GM10248 (cell line): ENCODE measurements around the gene SYK.

Source experiments
- CTCF ChIA-PET: fragments of 300-600 bp; sonication (Branson Sonifier 250); formaldehyde crosslinking; extraction: SDS; loops from one replicate; lab custom pipeline; 2021; ENCODE audit warnings: antibody characterized with exemption; lab: Yijun Ruan, JAX
- POLR2A ChIA-PET: fragments of 350-650 bp; sonication (Branson Sonifier 250); formaldehyde crosslinking; extraction: SDS; loops from one replicate; lab custom pipeline; 2020; ENCODE audit warnings: antibody characterized with exemption; lab: Yijun Ruan, JAX
- DNase-seq: peaks from one replicate; pipeline ENCODE4 v3.0.0; 2012; ENCODE audit errors: extremely low spot score
- TF ChIP-seq, protein P1 (sequence below): IDR thresholded peaks from 2 replicates; pipeline ENCODE4 v1.5.1; 2012; ENCODE audit warnings: mild to moderate bottlenecking, low read depth; ENCODE audit errors: extremely low read depth, missing control alignments, control extremely low read depth

Gene SYK

GRCh38 chr9:90896231-90896630 is 94.6 kb downstream of the SYK start:
- POLR2A ChIA-PET: no interaction called here
- no peak for DNase-seq
- TF ChIP-seq, protein P1, sequence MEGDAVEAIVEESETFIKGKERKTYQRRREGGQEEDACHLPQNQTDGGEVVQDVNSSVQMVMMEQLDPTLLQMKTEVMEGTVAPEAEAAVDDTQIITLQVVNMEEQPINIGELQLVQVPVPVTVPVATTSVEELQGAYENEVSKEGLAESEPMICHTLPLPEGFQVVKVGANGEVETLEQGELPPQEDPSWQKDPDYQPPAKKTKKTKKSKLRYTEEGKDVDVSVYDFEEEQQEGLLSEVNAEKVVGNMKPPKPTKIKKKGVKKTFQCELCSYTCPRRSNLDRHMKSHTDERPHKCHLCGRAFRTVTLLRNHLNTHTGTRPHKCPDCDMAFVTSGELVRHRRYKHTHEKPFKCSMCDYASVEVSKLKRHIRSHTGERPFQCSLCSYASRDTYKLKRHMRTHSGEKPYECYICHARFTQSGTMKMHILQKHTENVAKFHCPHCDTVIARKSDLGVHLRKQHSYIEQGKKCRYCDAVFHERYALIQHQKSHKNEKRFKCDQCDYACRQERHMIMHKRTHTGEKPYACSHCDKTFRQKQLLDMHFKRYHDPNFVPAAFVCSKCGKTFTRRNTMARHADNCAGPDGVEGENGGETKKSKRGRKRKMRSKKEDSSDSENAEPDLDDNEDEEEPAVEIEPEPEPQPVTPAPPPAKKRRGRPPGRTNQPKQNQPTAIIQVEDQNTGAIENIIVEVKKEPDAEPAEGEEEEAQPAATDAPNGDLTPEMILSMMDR: no peak
- CTCF ChIA-PET: interaction anchor here (1.0 to 1.7 kb wide), 2 partner anchors 11 to 19 kb away, joined by 3 to 4 read pairs; no protein-coding TSS in a partner anchor

DNA sequence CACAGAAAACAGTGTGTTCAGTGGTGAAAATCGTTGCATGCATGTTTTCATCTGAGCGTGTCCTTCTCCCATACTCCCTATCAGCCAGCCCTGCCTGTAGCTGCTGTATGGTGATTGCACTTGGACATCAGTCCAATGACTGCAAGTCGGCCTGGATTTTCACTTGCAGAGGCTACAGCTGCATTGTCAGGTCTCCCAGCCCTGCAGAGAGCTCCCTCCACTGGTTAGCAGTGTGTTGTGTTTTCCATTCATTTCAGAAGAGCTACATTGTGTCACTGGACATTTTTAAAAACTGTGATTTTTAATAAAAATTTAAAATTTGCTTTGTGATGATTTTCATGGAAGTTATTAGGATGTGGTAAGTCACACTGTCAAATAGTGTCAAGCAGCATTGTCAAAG is 96.6 kb downstream of the SYK start:
- no peak for DNase-seq
- TF ChIP-seq, protein P1: no peak
- POLR2A ChIA-PET: interaction anchor here (0.6 kb wide), 1 partner anchor 69 kb away, joined by 5 read pairs; no protein-coding TSS in a partner anchor

GRCh38 chr9:90899287-90899686 is 97.7 kb downstream of the SYK start:
- CTCF ChIA-PET: interaction anchor here (0.9 to 1.6 kb wide), 4 partner anchors 7 to 674 kb away, joined by 3 to 7 read pairs (median 4); no protein-coding TSS in a partner anchor
- TF ChIP-seq, protein P1: no peak
- POLR2A ChIA-PET: interaction anchor here (0.6 kb wide), 1 partner anchor 17 kb away, joined by 9 read pairs; no protein-coding TSS in a partner anchor
- DNase-seq: no peak

More for the DNA sequence above, 96.6 kb downstream of the SYK start:
- CTCF ChIA-PET: interaction anchor here (0.9 to 1.6 kb wide), 5 partner anchors 8 to 673 kb away, joined by 3 to 7 read pairs (median 3); no protein-coding TSS in a partner anchor

- POLR2A ChIA-PET: no interaction called here
- no peak for DNase-seq
- TF ChIP-seq, protein P1: no peak
- CTCF ChIA-PET: interaction anchor here (2.6 kb wide), 1 partner anchor 15 kb away, joined by 11 read pairs; no protein-coding TSS in a partner anchor
Observed at GRCh38 chr9:90900130-90900529, 98.5 kb downstream of the SYK start.

- CTCF ChIA-PET: interaction anchor here (2.6 kb wide), 1 partner anchor 13 kb away, joined by 11 read pairs; no protein-coding TSS in a partner anchor
- TF ChIP-seq, protein P1: no peak
- POLR2A ChIA-PET: no interaction called here
- no peak for DNase-seq
Observed at GRCh38 chr9:90901933-90902332, 100.3 kb downstream of the SYK start.

- DNase-seq: no peak
- CTCF ChIA-PET: interaction anchor here (3.6 kb wide), 1 partner anchor 12 kb away, joined by 26 read pairs; no protein-coding TSS in a partner anchor
- TF ChIP-seq, protein P1: no peak
- POLR2A ChIA-PET: no interaction called here
Observed at GRCh38 chr9:90903766-90904424, 102.3 kb downstream of the SYK start.
